ENCODE data around the gene DOCK2. TPM values are rescaled to one million over a fixed set of nuclear protein-coding genes. Genes with fewer than 3 reads are reported as not detected.

The DOCK2 gene
- total RNA-seq, 2 donors from 2014 or later = 249 to 284 TPM

Other genes starting within 250 kb of the DOCK2 start
- 1 to 10 TPM; 5.5 to 6.0 TPM for gene SPDL1, start 53.5 kb upstream of the DOCK2 start, total RNA-seq